Measurements from ENCODE around the gene RAB17.
A peak's percentile ranks its signal among the peaks of the same experiment; 100 is the strongest.

The RAB17 gene

DNA sequence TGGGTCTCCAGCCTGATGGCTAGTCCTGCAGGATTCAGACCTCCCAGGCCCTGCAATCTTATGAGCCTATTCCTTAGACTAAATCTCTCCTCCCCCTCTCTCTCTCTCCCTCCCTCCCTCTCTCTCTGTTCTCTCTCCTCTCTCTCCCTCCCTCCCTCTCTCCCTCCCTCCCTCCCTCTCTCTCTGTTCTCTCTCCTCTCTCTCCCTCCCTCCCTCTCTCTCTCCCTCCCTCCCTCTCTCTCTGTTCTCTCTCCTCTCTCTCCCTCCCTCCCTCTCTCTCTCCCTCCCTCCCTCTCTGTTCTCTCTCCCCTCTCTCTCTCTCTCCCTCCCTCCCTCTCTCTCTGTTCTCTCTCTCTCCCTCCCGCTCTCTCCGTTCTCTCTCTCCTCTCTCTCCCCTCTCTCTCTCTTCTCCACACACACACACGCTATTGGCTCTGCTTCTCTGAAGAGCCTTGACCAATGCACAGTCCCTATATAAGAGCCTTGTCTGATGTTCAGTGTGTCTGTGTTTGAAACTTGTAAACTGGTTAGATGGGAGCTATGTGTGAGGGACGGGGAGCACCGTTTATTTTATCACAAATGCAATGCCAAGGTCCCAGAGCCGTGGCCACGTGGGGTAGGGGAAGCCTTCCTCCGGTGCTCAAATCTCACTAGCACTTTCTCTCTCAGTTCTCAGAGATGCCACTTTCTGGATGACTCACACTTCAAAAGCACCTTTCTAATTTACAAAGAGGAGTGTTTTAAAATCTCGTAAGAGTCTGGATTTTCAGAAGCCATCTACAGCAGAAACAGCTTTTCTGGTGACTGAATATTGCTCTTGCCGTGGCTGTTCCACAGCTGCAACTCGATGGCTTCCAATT lies 33.5 kb downstream of the RAB17 start:
- DNase-seq = peak; percentile 37

GRCh38 chr2:237555560-237555959 lies 35.0 kb downstream of the RAB17 start:
- DNase-seq = no peak

- no peak for DNase-seq
Measured at GRCh38 chr2:237553948-237554347, 36.6 kb downstream of the RAB17 start.

DNA sequence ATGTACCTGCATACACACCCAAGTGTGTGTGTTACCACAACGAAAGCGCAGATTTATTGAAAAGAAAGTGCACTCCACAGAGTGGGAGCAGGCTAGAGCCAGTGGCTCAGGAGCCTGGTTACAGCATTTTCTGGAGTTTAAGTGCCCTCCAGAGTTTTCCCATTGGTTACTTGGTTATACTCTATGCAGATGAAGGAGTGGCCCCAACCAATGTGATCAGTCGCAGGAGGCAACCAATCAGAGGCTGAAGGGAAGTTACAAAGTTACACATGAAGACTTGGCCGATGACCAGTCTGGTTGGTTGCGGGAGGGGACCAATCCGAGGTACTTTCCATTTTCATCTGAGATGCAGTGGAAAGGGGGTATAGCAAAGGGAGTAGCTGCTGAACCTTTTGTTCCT lies 37.6 kb downstream of the RAB17 start:
- DNase-seq = no peak

- DNase-seq = no peak
Measured at GRCh38 chr2:237551071-237551574, 39.4 kb downstream of the RAB17 start.

DNA sequence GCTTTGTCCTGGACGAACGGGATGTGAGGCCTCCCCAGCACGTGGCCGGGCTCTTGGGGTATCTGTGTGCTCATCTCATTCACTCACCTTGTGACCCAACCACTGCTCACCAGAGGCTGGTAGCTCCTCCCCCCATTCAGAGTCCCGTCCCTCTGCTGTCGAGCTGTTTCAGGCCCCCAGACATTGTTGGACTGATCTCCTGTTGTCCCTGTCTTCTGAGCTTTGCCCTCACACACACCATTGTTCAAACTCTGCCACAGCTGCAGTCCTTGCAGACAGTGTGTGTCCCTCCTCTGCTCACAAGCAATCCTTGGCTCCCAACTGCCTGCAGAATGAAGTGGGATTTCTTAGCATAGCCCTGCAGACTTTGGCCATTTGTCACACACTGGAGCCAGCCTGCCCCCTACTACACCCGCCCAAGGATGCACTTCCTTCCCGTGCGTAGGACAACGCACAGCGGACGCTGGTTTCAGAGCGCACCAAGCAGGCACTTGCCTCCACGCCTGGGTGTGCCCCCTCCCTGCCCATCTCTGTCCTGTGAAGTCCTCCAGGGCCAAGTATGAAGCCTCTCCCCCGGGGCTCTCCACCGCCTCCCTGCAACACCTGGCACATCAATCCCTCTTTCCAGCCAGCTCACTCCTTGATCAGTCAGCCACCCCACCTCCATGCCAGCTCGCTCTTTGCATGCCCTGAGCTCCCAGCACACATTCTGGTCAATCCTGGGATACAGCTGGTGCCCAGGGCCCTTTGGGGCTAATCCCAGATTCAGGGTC lies 40.7 kb downstream of the RAB17 start:
- DNase-seq = no peak

DNA sequence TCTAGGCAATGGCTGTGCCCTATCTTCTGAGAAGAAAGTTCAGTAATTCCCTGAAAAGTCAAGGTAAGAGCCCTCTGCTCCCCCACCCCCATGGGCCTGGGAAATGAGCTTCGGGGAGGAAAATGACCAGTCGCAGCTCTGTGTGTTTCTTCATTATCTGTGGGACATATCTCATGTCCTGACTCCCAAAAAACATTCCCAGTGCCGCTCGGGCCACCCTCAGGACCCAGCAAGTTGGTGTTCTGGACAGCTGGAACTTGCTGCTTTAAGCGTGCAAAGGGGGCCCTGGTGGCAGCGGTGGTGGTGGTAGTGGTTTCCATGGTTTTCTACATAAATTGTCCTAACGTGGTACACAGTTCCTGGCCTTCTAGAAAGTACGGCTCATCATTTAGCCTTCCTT lies 41.3 kb downstream of the RAB17 start:
- no peak for DNase-seq

- DNase-seq = no peak
Measured at GRCh38 chr2:237547841-237548416, 42.6 kb downstream of the RAB17 start.

GRCh38 chr2:237546876-237547395 lies 43.6 kb downstream of the RAB17 start:
- DNase-seq = no peak

GRCh38 chr2:237546040-237546875 lies 44.3 kb downstream of the RAB17 start:
- DNase-seq = no peak

DNA sequence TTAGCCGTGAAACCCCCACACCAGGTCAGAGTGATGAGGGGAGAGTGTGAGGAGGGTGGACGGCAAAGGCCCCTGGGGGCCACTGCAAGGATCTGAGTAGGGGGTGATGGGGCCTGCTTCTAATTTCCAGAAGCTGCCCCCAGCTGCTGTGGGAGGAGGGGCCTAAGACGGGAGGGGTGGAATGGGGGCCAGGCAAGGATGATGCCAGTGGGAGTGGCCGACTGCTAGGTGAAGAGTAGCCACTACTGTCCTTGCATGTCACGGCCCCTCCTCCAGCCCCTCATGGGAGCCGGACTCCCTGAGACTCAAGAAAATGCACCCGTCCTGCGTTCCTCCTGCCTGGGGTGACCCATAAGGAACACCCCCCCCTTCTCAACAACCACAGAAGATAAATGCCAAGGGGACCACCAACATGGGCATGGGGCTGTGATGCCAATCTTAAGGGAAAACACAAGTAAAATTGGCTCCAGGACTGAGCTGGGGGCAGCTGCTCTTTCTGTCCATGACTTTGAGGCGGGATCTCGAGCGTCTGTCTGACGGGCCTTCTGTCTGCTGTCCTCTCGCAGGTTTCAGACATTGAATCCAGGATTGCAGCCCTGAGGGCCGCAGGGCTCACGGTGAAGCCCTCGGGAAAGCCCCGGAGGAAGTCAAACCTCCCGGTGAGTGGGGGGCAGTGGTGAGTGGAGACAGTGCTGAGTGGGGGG lies 48.4 kb downstream of the RAB17 start:
- DNase-seq = no peak

GRCh38 chr2:237541243-237541642 lies 49.3 kb downstream of the RAB17 start:
- no peak for DNase-seq

- no peak for DNase-seq
Measured at GRCh38 chr2:237540823-237541222, 49.7 kb downstream of the RAB17 start.

DNA sequence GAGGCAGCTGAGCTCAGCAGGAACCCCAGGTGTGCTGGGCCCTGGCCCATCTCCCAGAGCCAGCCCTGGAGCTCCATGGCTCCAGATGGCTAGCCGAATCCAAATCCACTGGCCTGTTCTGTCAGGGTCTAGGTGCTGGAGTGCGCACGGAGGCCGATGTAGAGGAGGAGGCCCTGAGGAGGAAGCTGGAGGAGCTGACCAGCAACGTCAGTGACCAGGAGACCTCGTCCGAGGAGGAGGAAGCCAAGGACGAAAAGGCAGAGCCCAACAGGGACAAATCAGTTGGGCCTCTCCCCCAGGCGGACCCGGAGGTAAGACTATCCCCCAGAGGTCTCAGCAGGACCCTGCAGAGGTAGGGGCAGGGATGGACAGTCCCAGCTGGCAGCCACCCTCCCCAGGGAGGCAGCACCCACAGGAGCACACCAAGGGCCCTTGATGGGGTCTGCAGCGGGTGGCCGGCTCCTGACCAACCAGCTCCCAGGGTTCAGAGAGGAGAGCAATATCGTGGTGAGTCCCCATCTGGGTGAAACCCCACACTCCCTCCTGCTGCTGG lies 50.2 kb downstream of the RAB17 start:
- DNase-seq = no peak

- no peak for DNase-seq
Measured at GRCh38 chr2:237539681-237540080, 50.9 kb downstream of the RAB17 start.

- DNase-seq = no peak
Measured at GRCh38 chr2:237538901-237539300, 51.6 kb downstream of the RAB17 start.

- no peak for DNase-seq
Measured at GRCh38 chr2:237538001-237538720, 52.4 kb downstream of the RAB17 start.

DNA sequence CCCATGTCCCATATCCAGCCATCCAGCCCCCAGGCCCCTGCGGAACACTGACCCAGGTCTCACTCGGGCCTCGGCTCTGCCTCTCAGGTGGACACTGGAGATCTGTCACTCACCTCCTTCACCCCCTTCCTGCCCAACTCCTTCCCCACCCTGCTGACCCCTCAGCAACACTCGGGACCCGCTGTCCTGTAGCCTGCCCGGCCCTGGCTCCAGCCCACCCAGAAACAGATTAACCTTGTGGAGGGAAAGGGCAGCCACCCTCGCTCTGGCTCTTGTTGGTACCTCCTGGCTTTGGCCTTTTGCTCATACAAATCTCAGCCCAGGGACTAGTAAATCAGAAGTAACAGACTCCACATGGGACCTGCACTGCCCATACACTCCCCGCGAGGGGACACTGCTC lies 53.9 kb downstream of the RAB17 start:
- DNase-seq = no peak

GRCh38 chr2:237536083-237536415 lies 54.5 kb downstream of the RAB17 start:
- DNase-seq = no peak

DNA sequence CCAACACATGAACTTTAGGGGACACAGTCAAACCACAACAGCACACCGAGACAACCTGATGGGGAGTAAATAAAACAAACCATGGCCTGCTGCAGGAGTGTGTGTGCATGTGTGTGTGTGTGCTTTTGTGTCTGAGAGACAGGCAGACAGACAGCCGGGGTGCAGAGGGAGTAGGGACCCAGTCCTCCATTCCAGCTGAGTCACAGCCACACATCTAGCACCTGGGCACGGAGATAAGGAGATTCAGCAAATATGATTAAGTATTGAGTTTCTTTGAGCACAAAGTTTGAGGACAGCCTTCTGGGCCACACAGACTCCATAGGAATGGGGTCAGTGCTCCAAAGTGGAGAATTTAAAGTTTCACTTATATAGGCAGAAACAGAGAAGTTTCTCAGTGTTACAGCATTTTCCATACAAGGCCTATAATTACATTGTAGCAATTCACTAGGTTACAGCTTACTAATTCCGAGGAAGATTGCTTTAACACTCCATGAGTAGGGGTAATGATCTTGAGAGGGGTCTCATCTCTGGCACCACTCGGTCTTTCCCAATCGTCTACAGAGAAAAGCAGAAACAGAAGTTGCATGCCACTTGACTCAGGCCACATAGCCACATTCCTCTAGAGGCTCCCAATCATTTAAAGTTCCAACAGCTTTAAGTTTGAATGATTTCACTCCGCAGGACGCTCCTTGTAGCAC lies 55.0 kb downstream of the RAB17 start:
- DNase-seq = no peak
